ENCODE measurements around the gene OBP2B.

DNA sequence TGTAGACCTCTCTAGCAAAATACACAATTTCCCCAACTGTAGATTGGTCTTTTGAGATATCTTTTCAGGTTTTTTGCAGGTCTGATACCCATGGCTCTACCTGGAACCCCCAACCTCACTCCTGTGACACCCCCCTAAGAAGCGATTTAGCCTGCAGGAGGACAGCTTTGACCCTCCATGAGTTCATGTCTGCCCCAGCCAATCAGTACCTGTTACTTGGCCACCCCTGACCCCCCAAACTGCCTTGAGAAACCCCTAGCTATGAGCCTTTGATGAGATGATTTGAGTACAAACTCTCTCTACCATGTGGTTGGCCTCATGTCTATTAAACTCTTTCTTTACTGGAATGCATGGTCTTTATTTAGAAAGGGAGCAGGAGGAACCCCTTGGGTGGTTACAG is 40.3 kb upstream of the OBP2B start:
- TF ChIP-seq, protein P1, sequence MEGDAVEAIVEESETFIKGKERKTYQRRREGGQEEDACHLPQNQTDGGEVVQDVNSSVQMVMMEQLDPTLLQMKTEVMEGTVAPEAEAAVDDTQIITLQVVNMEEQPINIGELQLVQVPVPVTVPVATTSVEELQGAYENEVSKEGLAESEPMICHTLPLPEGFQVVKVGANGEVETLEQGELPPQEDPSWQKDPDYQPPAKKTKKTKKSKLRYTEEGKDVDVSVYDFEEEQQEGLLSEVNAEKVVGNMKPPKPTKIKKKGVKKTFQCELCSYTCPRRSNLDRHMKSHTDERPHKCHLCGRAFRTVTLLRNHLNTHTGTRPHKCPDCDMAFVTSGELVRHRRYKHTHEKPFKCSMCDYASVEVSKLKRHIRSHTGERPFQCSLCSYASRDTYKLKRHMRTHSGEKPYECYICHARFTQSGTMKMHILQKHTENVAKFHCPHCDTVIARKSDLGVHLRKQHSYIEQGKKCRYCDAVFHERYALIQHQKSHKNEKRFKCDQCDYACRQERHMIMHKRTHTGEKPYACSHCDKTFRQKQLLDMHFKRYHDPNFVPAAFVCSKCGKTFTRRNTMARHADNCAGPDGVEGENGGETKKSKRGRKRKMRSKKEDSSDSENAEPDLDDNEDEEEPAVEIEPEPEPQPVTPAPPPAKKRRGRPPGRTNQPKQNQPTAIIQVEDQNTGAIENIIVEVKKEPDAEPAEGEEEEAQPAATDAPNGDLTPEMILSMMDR (conservative IDR thresholded peaks at IDR 0.05): no peak
- TF ChIP-seq ZFX (IDR thresholded peaks at IDR 0.05): no peak

Data from C4-2B (cell line).